ENCODE data around the gene MCM8. TPM values are rescaled to one million over a fixed set of nuclear protein-coding genes. Genes with fewer than 3 reads are reported as not detected.
"Not testable (repeated sequence)": the region's sequence is repeated elsewhere in the genome, so short reads cannot be mapped to it uniquely, and the experiment has no call there.

The MCM8 gene
- total RNA-seq, 1 experiment from 2014 or later: 27.0 TPM

DNA sequence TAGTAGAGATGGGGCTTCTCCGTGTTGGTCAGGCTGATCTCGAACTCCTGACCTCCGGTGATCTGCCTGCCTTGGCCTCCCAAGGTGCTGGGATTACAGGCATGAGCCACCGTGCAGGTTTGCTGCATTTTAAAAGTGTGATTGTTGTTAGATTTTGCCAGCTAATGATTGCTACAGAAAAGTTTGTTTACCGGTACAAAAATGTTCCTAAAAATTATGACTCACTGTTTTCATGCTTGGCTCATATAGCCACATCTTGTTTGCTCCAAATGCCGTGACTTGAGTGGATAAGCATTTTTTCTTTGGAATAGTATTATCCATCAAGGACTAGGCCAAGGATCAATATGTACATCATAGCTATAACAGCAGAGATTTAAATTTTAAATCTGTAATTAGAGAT, 79.1 kb downstream of the MCM8 start:
- CTCF ChIA-PET: no interaction called here
- intact Hi-C loops (cut with micrococcal nuclease): loop anchor here (5.0 kb wide), 1 partner anchor 43 kb away; no protein-coding TSS in a partner anchor
- Histone ChIP-seq H3K27me3 (ENCODE audit: low read length) (no peaks in the 10 kb centered on the region), H3K9ac (ENCODE audit: low read length) (no peak overlapping the region), H4K20me1 (ENCODE audit: low read length) (0 out of 2 replicates have a peak, but pooled peaks cover 5% of the 10 kb centered on the region), H2AFZ (ENCODE audit: low read length) (no peak overlapping the region), H3K4me2 (ENCODE audit: low read length) (peak overlapping the region; percentile 15; the same call in 1 of the 2 replicates), H3K27ac (ENCODE audit: low read length) (no peak overlapping the region; the same call in 1 of the 2 replicates), H3K4me1 (ENCODE audit: insufficient read depth, low read length) (peaks cover 21% of the 10 kb centered on the region), H3K4me3 (ENCODE audit: low read length) (no peak overlapping the region), H3F3A (ENCODE audit: low read length, unreplicated experiment) (peaks cover 6% of the 10 kb centered on the region), H3K9me3 (ENCODE audit: low read length) (peaks cover 7% of the 10 kb centered on the region; the same call in 1 of the 2 replicates), H3K36me3 (ENCODE audit: low read depth, low read length) (peaks cover 28% of the 10 kb centered on the region), H3K79me2 (ENCODE audit: low read length) (peaks cover 11% of the 10 kb centered on the region), H3K9me2 (replicated peaks; ENCODE audit: low read length) (no peaks in the 10 kb centered on the region)
- BruUV-seq (replicated peaks): no TSS peak
- POLR2A ChIA-PET (ENCODE audit: unreplicated experiment): interaction anchor here (0.7 kb wide), 1 partner anchor 586 kb away, joined by 3 read pairs; no protein-coding TSS in a partner anchor
- peak; percentile 65 for DNase-seq
- ATAC-seq: peak; percentile 64
- TF ChIP-seq EZH2 (IDR thresholded peaks at IDR 0.05; ENCODE audit: low read length, unreplicated experiment) (no peak), EZH2phosphoT487 (IDR thresholded peaks at IDR 0.05; ENCODE audit: borderline replicate concordance, low read length) (no peak)
- TF ChIP-seq, protein P1, sequence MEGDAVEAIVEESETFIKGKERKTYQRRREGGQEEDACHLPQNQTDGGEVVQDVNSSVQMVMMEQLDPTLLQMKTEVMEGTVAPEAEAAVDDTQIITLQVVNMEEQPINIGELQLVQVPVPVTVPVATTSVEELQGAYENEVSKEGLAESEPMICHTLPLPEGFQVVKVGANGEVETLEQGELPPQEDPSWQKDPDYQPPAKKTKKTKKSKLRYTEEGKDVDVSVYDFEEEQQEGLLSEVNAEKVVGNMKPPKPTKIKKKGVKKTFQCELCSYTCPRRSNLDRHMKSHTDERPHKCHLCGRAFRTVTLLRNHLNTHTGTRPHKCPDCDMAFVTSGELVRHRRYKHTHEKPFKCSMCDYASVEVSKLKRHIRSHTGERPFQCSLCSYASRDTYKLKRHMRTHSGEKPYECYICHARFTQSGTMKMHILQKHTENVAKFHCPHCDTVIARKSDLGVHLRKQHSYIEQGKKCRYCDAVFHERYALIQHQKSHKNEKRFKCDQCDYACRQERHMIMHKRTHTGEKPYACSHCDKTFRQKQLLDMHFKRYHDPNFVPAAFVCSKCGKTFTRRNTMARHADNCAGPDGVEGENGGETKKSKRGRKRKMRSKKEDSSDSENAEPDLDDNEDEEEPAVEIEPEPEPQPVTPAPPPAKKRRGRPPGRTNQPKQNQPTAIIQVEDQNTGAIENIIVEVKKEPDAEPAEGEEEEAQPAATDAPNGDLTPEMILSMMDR (conservative IDR thresholded peaks at IDR 0.05; ENCODE audit: low read depth, low read length): no peak

DNA sequence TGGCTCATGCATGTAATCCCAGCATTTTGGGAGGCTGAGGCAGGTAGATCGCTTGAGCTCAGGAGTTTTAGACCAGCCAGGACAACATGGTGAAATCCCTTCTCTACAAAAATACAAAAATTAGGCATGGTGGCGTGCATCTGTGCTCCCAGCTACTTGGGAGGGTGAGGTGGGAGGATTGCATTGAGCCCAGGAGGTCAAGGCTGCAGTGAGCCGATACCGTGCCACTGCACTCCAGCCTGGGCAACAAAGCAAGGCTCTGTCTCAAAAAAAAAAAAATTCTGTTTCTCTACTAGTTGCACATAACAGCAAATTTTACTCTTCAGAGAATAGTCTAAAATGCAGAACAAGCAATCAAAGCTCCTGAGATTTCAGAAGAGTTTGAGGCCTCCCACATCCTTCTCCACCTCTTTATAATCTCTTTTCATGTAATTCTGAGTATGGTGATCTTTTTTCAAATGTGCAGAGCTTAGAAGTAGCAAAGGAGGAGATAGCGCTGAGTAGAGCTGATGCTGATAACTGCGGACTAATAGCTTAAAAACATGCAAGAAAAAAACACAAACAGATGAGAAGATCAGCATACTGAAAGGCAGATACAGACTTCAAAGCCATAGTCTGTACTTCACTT, 80.1 kb downstream of the MCM8 start:
- ChIA-PET POLR2A (ENCODE audit: unreplicated experiment) (no interaction called here), CTCF (no interaction called here)
- Histone ChIP-seq H3K9me2 (replicated peaks; ENCODE audit: low read length) (no peaks in the 10 kb centered on the region), H3K36me3 (ENCODE audit: low read depth, low read length) (peaks cover 25% of the 10 kb centered on the region), H3F3A (ENCODE audit: low read length, unreplicated experiment) (peaks cover 4% of the 10 kb centered on the region), H3K9ac (ENCODE audit: low read length) (no peak overlapping the region), H3K79me2 (ENCODE audit: low read length) (peaks cover 11% of the 10 kb centered on the region), H3K4me1 (ENCODE audit: insufficient read depth, low read length) (peaks cover 19% of the 10 kb centered on the region), H3K27ac (ENCODE audit: low read length) (no peak overlapping the region), H4K20me1 (ENCODE audit: low read length) (0 out of 2 replicates have a peak, but pooled peaks cover 4% of the 10 kb centered on the region), H3K4me3 (ENCODE audit: low read length) (no peak overlapping the region), H3K9me3 (ENCODE audit: low read length) (no peaks in the 10 kb centered on the region), H3K4me2 (ENCODE audit: low read length) (no peak overlapping the region), H3K27me3 (ENCODE audit: low read length) (no peaks in the 10 kb centered on the region), H2AFZ (ENCODE audit: low read length) (no peak overlapping the region)
- no peak for ATAC-seq
- DNase-seq: no peak
- TF ChIP-seq EZH2 (IDR thresholded peaks at IDR 0.05; ENCODE audit: low read length, unreplicated experiment) (no peak), EZH2phosphoT487 (IDR thresholded peaks at IDR 0.05; ENCODE audit: borderline replicate concordance, low read length) (no peak)
- no TSS peak for BruUV-seq (replicated peaks)
- intact Hi-C loops (cut with micrococcal nuclease): no loop called here

DNA sequence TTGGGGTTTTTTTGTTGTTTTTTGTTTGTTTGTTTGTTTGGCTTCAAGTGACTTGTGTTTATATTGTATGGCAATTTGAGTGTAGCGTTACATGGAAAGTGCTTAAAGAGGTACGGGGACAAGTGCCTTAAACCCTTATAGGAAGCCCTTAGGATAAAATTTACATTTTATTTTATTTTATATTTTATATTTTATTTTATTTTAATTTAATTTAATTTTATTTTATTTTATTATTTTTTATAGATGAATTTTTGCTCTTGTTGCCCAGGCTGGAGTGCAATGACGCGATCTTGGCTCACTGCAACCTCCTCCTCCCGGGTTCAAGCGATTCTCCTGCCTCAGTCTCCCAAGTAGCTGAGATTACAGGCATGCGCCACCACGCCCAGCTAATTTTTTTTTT, 82.5 kb downstream of the MCM8 start:
- BruUV-seq (replicated peaks); H2AFZ ChIP-seq (ENCODE audit: low read length); H3K9ac ChIP-seq (ENCODE audit: low read length); POLR2A ChIA-PET (ENCODE audit: unreplicated experiment); H3F3A ChIP-seq (ENCODE audit: low read length, unreplicated experiment); H3K27ac ChIP-seq (ENCODE audit: low read length); DNase-seq; H3K9me3 ChIP-seq (ENCODE audit: low read length); ATAC-seq; CTCF ChIA-PET; H3K79me2 ChIP-seq (ENCODE audit: low read length); H3K9me2 ChIP-seq (replicated peaks; ENCODE audit: low read length); H3K27me3 ChIP-seq (ENCODE audit: low read length); intact Hi-C loops (cut with micrococcal nuclease); H3K4me3 ChIP-seq (ENCODE audit: low read length); H3K4me2 ChIP-seq (ENCODE audit: low read length); H4K20me1 ChIP-seq (ENCODE audit: low read length): not testable (repeated sequence)
- H3K4me1 ChIP-seq (ENCODE audit: insufficient read depth, low read length): peaks cover 14% of the 10 kb centered on the region
- peaks cover 40% of the 10 kb centered on the region for H3K36me3 ChIP-seq (ENCODE audit: low read depth, low read length)

All from PC-3 (cell line).